GM12878 (cell line): ENCODE measurements around the gene TMC2. TPM values are rescaled to one million over a fixed set of nuclear protein-coding genes. Genes with fewer than 3 reads are reported as not detected.

ENCODE experiments used
- ATAC-seq: fragments of 200-7000 bp; cut with Tn5 transposase; 3 replicates; pipeline ENCODE4 v1.9.1; 2020; ENCODE audit warnings: mild to moderate bottlenecking, moderate library complexity
- BruUV-seq: library from RNA; stranded (reverse); fragments of 400-500 nt; replicated peaks from 2 replicates; lab custom pipeline; 2021; lab: Mats Ljungman, UMichigan
- CTCF ChIA-PET: fragments of 300-600 bp; sonication (Branson Sonifier 250); formaldehyde crosslinking; extraction: SDS; loops from one replicate; lab custom pipeline; 2021; ENCODE audit warnings: inconsistent platforms; lab: Yijun Ruan, JAX
- POLR2A ChIA-PET: fragments of 350-600 bp; formaldehyde crosslinking; extraction: SDS; loops from one replicate; lab custom pipeline; 2021; ENCODE audit warnings: inconsistent platforms; lab: Charles Lee
- RAD21 ChIA-PET: fragments of 300-600 bp; sonication (Branson Sonifier 250); formaldehyde crosslinking; loops from one replicate; lab custom pipeline; 2023; ENCODE audit warnings: antibody characterized with exemption; ENCODE audit not compliant: unreplicated experiment; lab: Charles Lee
- SMC1A ChIA-PET: fragments of 300-600 bp; sonication (Branson Sonifier 250); formaldehyde crosslinking; loops from one replicate; lab custom pipeline; 2023; ENCODE audit not compliant: unreplicated experiment, uncharacterized antibody; lab: Charles Lee
- DNase-seq: peaks from one replicate; pipeline ENCODE4 v3.0.0-alpha.2; 2011; ENCODE audit warnings: low read depth, low spot score
- FAIRE-seq: peaks from 3 replicates; lab custom pipeline; 2011; peaks lifted over from hg19 to GRCh38; lab: Jason Lieb, UNC
- H2AFZ ChIP-seq: 2 replicates; pipeline ENCODE4 v1.6.0; 2011; ENCODE audit warnings: low read depth, low read length, control low read depth; ENCODE audit not compliant: control insufficient read depth
- H3K27ac ChIP-seq: 2 replicates; pipeline ENCODE4 v1.5.1; 2011; ENCODE audit warnings: control low read depth; ENCODE audit not compliant: control insufficient read depth, insufficient read depth
- H3K27me3 ChIP-seq, 2 experiments: replicated peaks in 1 of 2; 2 replicates each; pipeline versions ENCODE4 v1.6.0 to v1.6.1; 2011; ENCODE audit warnings: low read length in 1 of 2; ENCODE audit not compliant: control insufficient read depth in 2 of 2, insufficient read depth in 2 of 2
- H3K36me3 ChIP-seq, 2 experiments: 2 replicates each; pipeline ENCODE4 v1.5.1; 2011; ENCODE audit warnings: low read length in 1 of 2; ENCODE audit not compliant: control insufficient read depth in 2 of 2, insufficient read depth in 2 of 2
- H3K4me1 ChIP-seq: 2 replicates; pipeline ENCODE4 v1.6.1; 2011; ENCODE audit warnings: mild to moderate bottlenecking, low read length, moderate library complexity, mixed read lengths; ENCODE audit not compliant: control insufficient read depth, insufficient read depth
- H3K4me2 ChIP-seq: 2 replicates; pipeline ENCODE4 v1.6.0; 2011; ENCODE audit warnings: control low read depth; ENCODE audit not compliant: control insufficient read depth, insufficient read depth
- H3K4me3 ChIP-seq: fragments of 200-600 bp; sonication (generic); 2 replicates; pipeline ENCODE4 v1.5.1; 2016
- H3K79me2 ChIP-seq: 2 replicates; pipeline ENCODE4 v1.6.0; 2011; ENCODE audit warnings: low read length; ENCODE audit not compliant: control insufficient read depth, insufficient read depth
- H3K9ac ChIP-seq: 2 replicates; pipeline ENCODE4 v1.8.0; 2011; ENCODE audit warnings: low read length, control low read depth, mixed read lengths; ENCODE audit not compliant: control insufficient read depth, insufficient read depth
- H3K9me3 ChIP-seq: replicated peaks from 3 replicates; pipeline ENCODE4 v1.5.1; 2011; ENCODE audit warnings: mild to moderate bottlenecking, low read length; ENCODE audit not compliant: control insufficient read depth, insufficient read depth
- H4K20me1 ChIP-seq: 2 replicates; pipeline ENCODE4 v1.6.0; 2011; ENCODE audit not compliant: control insufficient read depth, insufficient read depth
- POLR2A ChIP-seq: IDR thresholded peaks from 2 replicates; pipeline ENCODE4 v1.6.1; 2011; ENCODE audit warnings: low read depth, mild to moderate bottlenecking, low read length
- POLR2AphosphoS5 ChIP-seq: IDR thresholded peaks from 2 replicates; pipeline ENCODE4 v1.6.1; 2011; ENCODE audit warnings: mild to moderate bottlenecking, low read length, inconsistent platforms
- ZNF687 ChIP-seq: fragments of 450-650 bp; IDR thresholded peaks from 2 replicates; pipeline ENCODE4 v1.6.1; 2017; ENCODE audit warnings: mild to moderate bottlenecking, moderate library complexity
- WGBS: methylation state at CpG from one replicate; pipeline ENCODE4 v1.1.6; 2016; ENCODE audit warnings: low lambda C conversion rate; ENCODE audit not compliant: insufficient replicate concordance, insufficient coverage; ENCODE audit errors: missing lambda C conversion rate; 5-methylcytosine and 5-hydroxymethylcytosine counted together
- in situ Hi-C: fragments of 300-500 bp; cut with MboI; formaldehyde crosslinking; loops from 9 replicates; pipeline ENCODE4 v1.14.3; 2018; ENCODE audit warnings: mixed read lengths
- intact Hi-C: fragments of 100-400 bp; cut with micrococcal nuclease; formaldehyde crosslinking; loops from one replicate; pipeline ENCODE4 v1.14.2; 2022; ENCODE audit not compliant: unreplicated experiment
- polyA plus RNA-seq, 11 experiments: library from polyadenylated mRNA; depleted of rRNA in 4 of 11; unstranded in 6 of 11; stranded (reverse) in 5 of 11; fragments of >200 nt; fragmentation: Nextera tagmentation in 4 of 11; fragmentation: Illumina TruSeq in 1 of 11; extraction: Ambion mirVana in 4 of 11; extraction: Trizol in 1 of 11; gene quantifications; 1 replicate in 1 of 11; 2 replicates in 10 of 11; pipeline versions ENCODE4 v1.2.1 to v1.2.3, GENCODE V29; 2011 to 2016; ENCODE audit warnings: inconsistent platforms in 2 of 11, missing spikeins in 2 of 11, low read depth in 1 of 11
- total RNA-seq, 4 experiments: library from RNA; depleted of rRNA in 3 of 4; stranded (reverse); fragments of >200 nt in 3 of 4; fragmentation: Illumina TruSeq in 1 of 4; extraction: Trizol in 1 of 4; gene quantifications; 2 replicates each; pipeline versions ENCODE4 v1.2.1 to v1.2.3, GENCODE V29; 2013 to 2021

TMC2 gene
- total and polyA plus RNA-seq, 10 of the 15 experiments (the other 5 are each of a cell fraction or from before 2014, with no cell fraction given), result 0.08 TPM; not detected in 9

- no peaks in the 10 kb centered on the region for H3K27me3 ChIP-seq
- no TSS peak for BruUV-seq
- 90% methylated on average over 17 of the region's 17 CpGs for WGBS
- in situ Hi-C loops, result no loop called here
- FAIRE-seq (no peak), ATAC-seq (no peak), DNase-seq (no peak)
- H3K27ac ChIP-seq, result no peak overlapping the region
- H2AFZ ChIP-seq, result no peak overlapping the region
- H3K4me2 ChIP-seq, result peak overlapping the region; percentile 95
- H3K9ac ChIP-seq, result no peak overlapping the region
- peaks cover 29 to 40% of the 10 kb centered on the region in 2 experiments for H3K36me3 ChIP-seq
- H4K20me1 ChIP-seq, result peaks cover 17% of the 10 kb centered on the region
- H3K4me1 ChIP-seq, result peaks cover 13% of the 10 kb centered on the region
- ChIA-PET RAD21 (no interaction called here), SMC1A (interaction anchor here (4.9 kb wide), 1 partner anchor 9 kb away, joined by 25 read pairs; the partner anchor contains the start of gene IDH3B), CTCF (interaction anchor here (1.2 to 1.4 kb wide), 2 partner anchors 10 to 133 kb away, joined by 3 to 4 read pairs; no protein-coding TSS in a partner anchor), POLR2A (interaction anchor here (5.6 kb wide), 1 partner anchor 9 kb away, joined by 47 read pairs; the partner anchor contains the start of gene IDH3B)
- H3K79me2 ChIP-seq, result peaks cover 52% of the 10 kb centered on the region
- H3K9me3 ChIP-seq, result no peaks in the 10 kb centered on the region
- TF ChIP-seq POLR2A (peak; percentile 57), ZNF687 (no peak), POLR2AphosphoS5 (0 out of 2 replicates have a peak, but pooled peaks have one; percentile 6)
- H3K4me3 ChIP-seq, result 0 out of 2 replicates have a peak overlapping the region, but pooled peaks have one; percentile 95
- intact Hi-C loops, result no loop called here
These were observed 119.2 kb downstream of the TMC2 start for GRCh38 chr20:2655331-2656116.
